ENCODE measurements around the gene ANKRD1.
"Not testable (repeated sequence)": the region's sequence is repeated elsewhere in the genome, so short reads cannot be mapped to it uniquely, and the experiment has no call there.

The ANKRD1 gene

DNA sequence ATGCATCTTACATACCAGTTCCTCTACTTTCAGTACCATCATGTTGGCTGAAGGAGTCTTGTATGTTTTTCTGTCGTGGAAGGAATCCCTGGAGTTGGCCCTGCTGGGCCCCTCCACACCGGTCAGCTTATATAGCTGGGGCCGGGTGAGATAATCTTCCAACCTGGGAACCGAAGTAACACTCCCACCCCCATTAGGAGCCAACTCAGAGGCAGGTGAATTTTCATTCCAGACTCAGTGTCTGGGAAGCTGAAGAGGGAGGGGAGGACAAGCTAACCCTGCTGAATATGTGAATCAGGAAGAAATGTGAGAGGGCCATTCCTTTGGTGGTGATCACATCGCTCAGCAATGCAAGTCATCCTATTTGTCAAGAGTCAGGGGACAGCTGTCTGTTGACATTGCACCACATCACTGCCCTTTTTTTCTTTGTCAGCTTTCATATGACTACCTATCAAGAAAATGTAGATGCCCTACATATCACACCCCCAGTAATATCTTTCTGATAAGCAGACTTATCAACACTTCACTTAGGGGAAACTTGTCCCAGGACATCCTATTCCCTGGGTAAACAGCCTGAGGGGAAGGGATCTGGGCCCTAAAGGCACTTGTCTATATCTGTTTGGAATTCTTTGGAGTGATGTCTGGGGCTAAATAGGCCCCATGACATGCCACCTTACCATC lies at the start of gene ANKRD1:
TSS of gene ANKRD1 (minus strand) at position 102 of the 681 bp plus-strand sequence. CDS start at position 42, 60 bp downstream.
- no peak for DNase-seq

DNA sequence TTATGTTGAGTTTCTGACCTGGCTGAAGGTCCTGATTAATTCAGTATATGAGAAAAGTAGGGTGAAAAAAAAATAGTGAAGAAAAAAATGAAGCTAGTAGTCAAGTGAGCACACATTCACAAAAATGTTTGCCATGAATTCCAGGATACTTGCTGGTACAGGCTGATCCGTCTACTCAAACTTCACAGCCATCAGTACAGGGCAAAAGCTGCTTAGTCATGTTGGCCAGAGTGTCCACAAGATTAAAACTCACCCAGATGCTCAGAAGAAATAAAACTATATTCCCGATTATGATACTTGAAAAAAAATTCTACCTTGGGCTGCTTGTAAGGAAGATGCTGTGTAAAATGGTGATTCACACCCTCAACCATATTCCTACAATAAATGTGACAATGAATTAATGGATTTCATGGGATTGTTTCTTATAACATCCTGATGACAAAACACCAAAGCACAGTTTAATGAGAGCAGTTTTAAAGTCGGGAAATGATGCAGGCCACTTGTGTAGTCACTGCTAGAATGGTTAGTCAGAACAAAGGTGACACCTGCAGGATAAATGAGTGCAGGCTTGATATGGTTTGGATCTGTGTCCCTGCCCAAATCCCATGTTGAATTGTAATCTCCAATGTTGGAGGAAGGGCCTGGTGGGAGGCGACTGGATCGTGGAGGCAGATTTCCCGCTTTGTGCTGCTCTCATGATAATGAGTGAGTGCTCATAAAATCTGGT lies 49.2 kb upstream of the ANKRD1 start:
- DNase-seq = no peak

DNA sequence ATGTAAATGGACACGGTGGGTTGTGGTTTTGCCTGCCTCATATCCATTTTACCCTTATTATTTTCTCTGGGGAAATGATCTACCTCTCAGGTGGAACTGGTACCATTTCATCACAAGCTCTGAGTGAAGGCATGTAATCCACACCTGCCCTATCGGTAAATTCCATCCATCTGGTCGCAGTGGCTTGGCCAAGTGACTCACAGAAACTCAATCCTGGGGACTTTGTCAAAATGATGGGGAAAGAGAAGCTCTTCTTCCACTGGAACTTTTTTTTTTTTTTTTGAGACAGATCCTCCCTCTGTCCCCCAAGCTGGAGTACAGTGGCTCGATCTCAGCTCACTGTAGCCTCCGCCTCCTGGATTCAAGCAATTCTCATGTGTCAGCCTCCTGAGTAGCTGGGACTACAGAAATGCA lies 48.2 kb upstream of the ANKRD1 start:
- no peak for DNase-seq

DNA sequence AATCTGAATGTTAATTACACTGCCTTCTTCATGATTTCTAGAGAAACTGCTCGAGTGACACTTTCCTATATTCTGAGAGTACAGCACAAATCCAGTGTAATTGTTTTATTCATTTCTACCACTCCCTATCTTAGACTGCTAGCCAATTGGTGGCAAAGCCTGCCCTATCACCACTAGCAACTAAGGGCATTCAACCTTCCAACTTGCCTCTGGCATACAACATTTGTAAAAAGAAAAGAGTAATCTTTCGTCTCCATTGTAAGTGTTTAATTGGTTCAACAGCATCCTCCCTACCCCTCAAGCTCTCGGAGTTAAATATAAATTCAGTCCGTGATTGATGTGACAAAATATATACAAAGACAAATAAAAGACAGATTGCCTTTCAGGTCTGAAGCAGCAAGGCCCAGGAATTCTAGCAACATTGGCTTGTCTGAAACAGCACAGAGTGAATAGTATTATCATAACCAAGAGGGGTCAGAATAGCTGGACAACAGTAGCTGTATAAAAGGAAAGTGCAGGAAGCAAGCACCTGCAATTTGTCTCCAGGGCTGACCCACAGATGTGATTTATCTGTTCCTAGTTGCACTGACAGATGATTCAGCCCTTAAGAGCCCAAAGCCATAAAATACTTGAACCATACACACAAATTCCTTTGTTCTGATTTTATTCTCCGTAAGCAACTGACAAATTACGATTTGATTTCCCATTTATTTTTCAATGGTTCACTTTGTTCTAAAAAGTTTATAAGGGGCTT lies 47.6 kb upstream of the ANKRD1 start:
- no peak for DNase-seq

DNA sequence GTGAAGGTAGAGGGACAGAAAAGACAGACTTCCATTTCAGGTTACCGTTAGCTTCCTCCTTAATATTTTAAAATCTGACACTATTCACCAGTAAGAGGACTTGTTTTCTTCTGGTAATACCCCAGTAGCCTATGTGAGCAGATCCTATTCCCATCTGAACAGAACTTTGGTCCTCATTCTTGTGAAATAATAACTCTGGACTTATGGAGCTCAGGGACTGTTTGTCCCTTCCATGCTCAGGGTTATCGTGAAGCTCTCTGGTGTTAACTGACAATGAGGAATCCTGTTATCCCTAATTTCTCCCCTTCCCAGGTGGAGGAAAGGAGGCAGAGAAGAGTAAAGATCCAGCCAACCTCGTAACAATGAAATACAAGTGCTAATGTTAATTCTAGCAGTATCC lies 47.0 kb upstream of the ANKRD1 start:
- no peak for DNase-seq

DNA sequence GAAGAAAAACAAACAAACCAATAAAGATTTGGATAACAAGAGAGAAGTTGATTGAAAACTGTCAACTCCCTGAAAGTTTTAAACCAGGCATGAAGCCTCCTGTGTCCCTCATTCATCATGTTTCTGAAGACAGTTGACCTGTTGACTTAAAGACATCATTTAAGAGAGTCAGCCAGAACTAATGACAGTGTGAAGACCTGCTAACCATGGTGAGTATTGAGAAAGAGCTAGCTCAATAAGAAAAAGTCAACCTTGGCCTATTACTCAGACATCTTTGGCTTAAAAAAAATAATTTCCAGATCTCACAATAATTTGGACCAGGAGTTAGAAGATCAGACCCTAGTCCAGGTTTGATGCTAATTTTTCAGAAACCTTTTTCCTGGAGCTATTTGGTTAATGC lies 45.3 kb upstream of the ANKRD1 start:
- DNase-seq = no peak

DNA sequence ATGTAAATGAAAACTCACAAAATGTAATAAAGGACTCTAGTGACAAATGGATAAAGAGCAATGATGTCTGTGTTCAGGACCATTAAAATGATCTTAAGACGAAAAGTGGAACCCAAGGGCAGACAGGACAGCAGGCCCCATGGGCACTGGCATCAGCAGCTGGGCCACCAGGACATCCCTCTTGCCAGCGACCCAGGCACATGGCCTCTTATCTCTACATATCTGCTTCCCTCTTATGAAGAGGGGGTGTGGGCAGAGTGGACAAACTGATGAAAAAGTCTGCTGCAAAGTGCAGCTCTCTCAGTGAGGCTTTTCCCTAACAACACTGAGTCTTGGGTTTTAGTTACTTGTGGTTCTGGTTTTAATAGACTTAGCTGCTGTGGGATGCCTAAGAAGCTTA lies 44.8 kb upstream of the ANKRD1 start:
- DNase-seq = no peak

DNA sequence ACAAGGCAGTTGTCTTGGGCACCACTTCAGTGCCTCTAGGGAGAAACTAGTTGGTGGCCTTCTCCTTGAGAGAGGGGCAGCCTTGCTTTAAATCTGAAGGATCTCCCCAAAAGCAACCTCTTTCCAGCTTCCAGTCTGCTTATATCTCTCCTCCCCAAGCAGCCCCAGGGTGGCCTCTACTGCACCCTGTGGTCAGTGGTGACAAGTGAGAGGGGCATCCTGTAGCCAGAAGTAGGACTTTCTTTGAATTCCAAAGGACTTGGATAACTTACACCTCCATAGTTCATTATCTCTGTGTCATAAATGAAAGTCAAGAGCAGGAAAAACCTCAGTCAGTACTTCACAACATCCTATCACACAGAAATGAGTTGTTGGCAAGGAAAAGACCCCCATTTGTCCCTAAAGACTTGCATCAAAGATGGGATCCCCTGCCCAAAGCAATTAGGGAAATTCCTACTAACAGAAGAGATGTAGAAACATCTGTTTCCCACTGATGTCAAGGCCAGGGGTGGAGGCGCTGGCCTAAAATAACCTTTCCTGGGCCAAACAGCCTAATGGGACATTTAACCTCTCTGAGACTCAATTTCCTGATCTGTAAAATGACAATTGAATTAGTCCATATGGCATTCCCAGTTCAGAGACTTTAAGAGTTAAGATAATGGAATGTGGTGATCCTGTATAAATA lies 44.0 kb upstream of the ANKRD1 start:
- DNase-seq = no peak

DNA sequence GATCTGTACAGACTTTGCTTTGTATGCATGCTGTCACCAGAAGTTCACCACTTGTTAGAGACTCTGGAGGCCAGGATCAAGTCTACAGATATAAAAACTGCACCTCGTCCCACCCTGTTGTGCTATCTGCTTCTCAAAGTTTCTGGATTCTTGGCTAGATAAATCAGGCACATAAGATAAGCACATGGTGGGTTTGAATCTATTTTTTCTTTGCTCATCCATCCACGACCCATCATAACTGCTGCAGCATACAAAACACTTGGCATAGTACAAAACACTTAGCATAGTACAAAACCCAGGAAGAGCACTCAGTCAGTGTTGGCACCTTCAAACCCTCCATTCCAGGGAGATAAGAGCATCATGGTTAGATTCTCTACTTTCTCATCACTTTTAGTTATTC lies 42.4 kb upstream of the ANKRD1 start:
- no peak for DNase-seq

DNA sequence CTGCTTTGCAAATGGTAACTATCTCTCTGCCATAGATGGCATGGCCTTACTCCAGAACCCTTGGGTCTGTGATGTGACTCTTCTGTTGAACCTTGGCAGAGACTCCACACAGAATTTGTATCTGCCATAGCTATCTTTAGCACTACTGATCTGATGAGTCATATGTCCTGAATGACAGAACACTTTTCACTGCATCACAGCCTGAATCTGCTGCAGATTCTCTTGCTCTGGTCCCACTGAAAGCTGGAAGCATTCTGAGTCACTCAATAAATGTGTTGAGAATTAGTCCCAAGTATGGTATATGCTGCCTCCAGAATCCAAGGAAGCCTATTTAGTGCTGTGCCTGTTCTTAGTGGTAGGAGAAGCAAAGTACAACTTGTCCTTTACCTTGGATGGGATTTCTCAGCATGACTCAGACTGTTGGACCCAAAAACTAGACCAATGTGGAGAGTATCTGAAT lies 39.5 kb upstream of the ANKRD1 start:
- DNase-seq = no peak

DNA sequence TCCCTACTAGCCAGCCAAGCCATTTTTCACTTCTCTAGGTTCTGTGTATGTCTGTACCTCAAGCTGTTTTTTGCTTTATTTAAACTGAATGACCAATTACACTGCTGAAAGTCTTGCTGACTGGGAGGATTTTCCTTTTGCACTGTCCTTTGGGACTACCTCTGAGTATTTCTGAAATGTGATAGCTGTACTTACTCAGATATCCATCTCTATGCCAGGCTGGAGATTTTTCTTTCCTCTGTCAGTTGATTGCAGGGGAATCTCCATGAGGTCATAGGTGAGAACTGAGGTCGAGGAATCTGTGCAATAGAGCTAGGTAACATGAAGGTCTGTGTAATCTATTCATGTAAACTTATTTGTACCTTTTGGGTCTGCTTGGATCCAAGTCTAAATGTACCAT lies 38.9 kb upstream of the ANKRD1 start:
- no peak for DNase-seq

DNA sequence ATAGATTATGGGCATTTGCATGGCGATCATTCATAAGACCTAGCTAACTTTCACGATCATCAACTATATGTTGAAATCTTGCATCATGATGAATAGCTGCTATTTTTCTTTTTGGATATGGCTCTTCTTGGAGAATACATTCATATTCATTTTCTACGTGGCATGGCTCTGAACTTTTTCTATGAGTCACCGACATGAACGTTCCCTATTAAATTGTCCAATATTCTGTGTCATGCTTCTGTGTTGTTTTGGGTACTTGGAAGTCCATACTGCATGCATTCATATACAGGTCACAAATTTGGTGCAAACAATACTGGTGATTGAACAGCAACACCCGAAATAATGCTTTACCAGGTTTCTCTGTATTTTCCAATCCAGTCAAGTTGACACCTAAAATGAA lies 37.9 kb upstream of the ANKRD1 start:
- no peak for DNase-seq

DNA sequence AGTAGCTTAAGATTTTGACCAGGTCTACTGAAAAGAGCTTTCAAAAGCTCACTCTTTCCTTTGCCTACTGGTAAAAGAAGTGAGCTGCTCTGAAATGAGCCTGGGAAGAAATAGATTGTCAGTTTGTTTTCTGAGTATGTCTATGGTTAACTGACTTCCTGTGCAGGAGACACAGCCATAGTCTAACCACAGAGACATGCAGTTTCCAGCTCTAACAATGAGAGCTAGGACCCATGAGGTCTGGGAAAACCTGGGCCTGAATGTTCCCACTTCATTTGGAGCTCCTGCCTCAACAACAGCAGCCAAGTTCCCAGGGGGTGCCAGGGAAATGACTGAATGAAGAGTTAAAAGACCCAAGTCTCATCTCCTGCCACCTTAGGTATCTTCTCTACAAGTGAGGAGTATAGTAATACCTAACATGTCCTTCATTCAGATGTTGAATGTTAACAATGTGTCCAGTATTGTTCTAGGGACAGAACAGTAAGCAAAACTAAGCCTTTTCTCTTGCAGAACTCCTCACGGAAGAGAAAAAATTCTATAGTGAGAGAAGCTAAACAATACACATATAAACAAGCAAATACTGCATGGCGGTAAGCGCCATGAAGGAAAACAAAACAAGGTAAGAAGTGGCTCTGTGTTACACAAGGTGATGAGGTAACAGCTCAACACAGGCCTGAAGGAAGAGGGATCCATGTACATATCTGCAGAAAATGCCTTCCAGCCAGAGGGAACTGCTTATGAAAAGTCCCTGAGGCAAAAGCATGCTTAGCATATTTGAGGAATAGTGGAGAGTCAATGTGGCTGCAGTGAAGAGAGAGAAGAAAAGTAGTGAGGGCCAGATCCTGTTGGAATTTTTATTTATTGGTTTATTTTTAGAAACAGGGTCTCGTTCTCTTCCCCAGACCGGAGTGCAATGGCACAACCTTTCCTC lies 26.4 kb upstream of the ANKRD1 start:
- DNase-seq = no peak

DNA sequence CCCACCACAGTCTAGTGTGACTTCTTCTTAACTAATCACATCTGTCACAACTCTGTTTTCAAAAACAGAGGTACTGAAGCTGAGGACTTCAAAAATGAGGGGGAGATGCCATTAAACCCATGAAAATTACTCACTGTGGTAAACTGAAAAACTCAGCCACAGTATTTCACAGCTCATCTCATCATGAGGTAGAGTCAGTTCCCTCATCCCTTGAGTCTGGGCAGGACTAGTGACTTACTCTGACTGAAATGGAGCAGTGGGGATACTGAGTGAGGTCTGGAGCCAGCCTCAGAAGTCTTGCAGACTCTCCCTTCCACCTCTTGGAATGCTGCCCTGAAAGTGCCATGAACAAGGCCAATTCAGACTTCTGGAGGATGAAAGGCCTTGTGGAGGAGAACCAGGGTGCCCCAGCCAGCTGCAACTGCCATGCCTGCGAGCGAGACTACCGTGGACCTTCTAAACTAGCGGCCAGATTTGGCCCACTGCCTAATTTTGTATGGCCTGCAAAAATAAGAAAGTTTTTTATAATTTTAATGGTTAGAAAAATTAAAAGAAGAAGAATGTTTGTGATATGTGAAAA lies 24.7 kb upstream of the ANKRD1 start:
- no peak for DNase-seq

DNA sequence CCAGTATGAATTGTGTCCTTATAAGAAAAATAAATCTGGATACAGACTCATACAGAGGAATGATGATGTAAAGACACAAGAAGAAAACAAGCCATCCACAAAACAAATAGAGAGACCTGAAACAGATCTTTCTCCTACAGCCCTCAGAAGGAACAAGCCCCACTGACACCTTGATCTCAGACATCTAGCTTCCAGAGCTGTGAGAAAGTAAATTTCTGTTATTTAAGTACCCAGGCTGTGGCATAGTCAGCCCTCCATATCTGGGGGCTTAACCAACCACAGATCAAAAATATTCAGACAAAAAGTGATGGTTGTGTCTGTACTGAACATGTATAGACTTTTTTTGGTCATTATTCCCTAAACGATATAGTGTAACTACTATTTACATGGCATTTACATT lies 23.9 kb upstream of the ANKRD1 start:
- DNase-seq = no peak

DNA sequence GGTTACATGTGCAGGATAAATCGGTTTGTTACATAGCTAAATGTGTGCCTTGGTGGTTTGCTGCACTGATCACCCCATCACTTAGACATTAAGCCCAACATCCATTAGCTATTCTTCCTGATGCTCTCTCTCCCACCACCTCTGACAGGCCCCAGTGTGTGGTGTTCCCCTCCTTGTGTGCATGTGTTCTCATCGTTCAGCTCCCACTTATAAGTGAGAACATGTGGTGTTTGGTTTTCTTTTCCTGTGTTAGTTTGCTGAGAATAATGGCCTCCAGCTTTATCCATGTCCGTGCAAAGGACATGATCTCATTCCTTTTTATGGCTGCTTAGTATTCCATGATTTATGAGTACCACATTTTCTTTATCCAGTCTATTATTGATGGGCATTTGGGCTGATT lies 22.1 kb upstream of the ANKRD1 start:
- not testable (repeated sequence) for DNase-seq

DNA sequence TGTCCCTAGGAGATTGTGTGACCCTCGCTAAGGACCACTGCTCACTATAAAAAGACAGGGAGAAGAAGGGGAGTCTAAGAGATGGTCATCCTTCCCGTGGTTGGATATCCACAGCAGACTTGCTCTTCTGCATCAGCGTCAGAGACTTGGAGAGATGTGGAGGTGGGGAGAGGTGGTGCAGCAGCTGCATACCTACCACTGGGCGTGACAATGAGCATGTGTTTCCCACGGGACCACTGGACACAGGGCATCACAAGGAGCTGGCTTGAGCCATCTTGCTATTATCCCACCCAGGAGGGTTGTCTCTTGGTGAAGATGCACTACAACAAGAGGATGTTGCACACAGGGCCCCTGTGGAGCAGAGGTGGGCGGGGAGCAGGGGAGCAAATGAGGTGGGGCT lies 18.8 kb upstream of the ANKRD1 start:
- DNase-seq = no peak

DNA sequence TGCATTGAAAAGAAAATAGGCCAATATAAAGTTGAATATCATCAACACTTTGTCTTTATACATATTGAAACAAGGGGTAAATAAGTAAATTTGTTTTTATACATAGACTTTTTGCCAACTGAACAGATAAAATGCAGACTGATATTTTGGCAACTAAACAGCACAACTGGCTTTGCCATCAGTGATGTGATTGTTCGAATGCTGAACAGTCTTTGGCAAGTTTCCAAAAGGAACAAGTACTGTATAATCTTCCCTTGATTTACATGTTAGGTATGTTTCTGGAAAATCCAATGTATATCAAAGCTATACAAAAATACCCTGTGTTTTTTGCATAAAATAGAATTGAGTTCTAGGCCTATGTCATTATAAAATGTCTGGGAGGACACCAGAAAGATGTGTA lies 18.2 kb upstream of the ANKRD1 start:
- no peak for DNase-seq

DNA sequence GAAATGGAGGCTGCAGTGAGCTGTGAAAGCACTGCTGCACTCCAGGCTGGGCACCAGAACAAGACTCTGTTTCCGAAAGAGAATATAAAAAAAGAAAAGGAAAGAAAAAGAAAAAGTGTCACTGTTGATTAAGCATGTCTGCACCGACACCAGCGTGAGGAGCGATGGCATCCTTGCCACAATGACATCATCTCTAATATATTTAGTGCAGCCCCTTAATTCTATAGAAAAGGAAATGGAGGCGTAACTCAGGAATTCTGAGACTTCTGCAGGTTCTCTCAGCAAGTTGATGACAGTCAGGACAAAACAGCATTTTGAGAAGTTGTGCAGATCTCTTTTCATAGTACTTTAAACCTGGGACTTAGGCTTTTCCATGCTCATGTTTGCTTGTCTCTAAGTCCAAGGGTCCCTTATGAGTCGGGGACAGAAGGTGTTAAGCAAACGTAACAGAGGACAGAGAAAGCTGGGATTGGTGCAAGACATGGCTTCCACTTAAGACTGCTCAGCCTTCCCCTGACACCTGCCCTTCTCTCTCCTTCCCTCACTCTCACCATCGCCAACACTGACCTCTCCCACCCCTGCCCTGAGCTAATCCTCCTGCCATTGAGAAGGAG lies 16.9 kb upstream of the ANKRD1 start:
- no peak for DNase-seq

DNA sequence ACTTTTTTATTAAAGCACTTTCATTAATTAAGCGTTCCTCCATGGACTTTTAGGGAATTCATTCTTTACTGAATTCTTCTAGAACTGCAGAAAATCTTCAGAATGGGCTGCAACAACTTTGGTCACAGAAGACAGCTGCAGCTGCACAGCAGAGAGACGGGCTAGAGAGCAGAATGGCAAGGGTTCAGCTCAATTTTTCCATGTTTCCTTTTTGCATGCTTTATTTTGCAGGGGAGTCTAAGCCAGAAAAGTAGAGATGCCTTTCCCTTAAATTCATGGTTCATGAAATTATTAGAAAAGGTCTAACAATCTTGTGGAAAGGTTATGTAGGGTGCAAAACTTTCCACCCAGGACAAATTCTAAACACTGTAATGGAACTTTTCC lies 15.4 kb upstream of the ANKRD1 start:
- DNase-seq = no peak

DNA sequence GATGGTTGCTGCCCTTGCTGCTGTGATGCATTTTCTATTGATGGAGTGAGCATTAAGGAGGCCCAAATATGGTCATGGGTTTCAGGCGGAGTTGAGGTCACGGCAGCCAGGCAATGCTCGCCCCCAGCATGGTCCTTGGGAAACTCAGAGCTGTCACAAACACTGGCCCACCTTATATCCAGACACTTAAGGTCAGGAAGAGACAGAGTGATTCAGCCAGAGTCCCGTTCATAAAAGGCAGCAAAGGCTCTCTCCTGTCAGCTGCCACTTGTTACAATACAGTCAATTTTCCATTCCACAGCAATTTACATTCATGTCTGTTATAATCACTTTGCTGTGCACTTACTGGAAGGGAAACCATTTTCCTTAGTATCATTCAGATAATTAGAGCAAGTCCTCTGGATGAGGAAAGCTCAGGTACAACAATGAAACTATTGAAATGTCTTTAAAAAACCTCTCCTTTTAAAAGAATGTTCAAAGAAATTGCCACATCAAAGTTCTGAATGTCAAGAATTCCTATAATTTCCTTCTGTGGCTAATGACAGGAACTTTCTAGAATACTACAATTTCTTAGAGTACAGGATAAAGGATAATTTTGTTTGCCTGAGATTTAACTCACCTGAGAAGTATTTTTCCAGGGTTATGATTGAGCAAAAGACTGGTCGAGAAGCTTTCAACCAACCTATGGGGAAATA lies 14.8 kb upstream of the ANKRD1 start:
- no peak for DNase-seq
